ENCODE data around the gene KIF5B.

GRCh38 chr10:32103721-32104120 is 47.5 kb upstream of the KIF5B start:
- TF ChIP-seq POLR2AphosphoS5 (IDR thresholded peaks at IDR 0.05) (no peak), CTCF (IDR thresholded peaks at IDR 0.05) (no peak)
